ENCODE data around the gene FNIP1. TPM values are rescaled to one million over a fixed set of nuclear protein-coding genes. Genes with fewer than 3 reads are reported as not detected.

The FNIP1 gene
- total and polyA plus RNA-seq, 9 of the 15 experiments (the other 6 are each of a cell fraction or from before 2014, with no cell fraction given): 5.0 to 32.8 (median 18.4) TPM

- DNase-seq (ENCODE audit: extremely low read depth in 1 of 4, low spot score in 3 of 4) (peak in 2 of 4 experiments; percentile 21 to 22), FAIRE-seq (peak; percentile 6), ATAC-seq (peak; percentile 52)
- WGBS (ENCODE audit: insufficient coverage, low coverage, missing lambda C conversion rate): 0% methylated on average over 1 of the region's 1 CpG
- Histone ChIP-seq H3K27ac (ENCODE audit: extremely low read depth, low read depth, low read length) (peak overlapping the region; percentile 64), H4K20me1 (replicated peaks; ENCODE audit: control insufficient read depth, insufficient read depth, low read length) (peaks cover 16% of the 10 kb centered on the region; the same call in 1 of the 2 replicates), H3K79me2 (ENCODE audit: control insufficient read depth, insufficient read depth, low read length) (peaks cover 100% of the 10 kb centered on the region), H3K4me1 (replicated peaks in 1 of 2; ENCODE audit: control insufficient read depth in 2 of 2, insufficient read depth in 2 of 2, low read length in 2 of 2) (peaks cover 16 to 51% of the 10 kb centered on the region in 2 experiments), H3K27me3 (ENCODE audit: control insufficient read depth in 2 of 2, insufficient read depth in 2 of 2, low read length in 2 of 2) (no peaks in the 10 kb centered on the region), H2AFZ (ENCODE audit: low read depth, low read length) (no peak overlapping the region), H3K9me1 (ENCODE audit: control insufficient read depth, insufficient read depth, low read length) (no peaks in the 10 kb centered on the region), H3K36me3 (ENCODE audit: control insufficient read depth, insufficient read depth, low read length) (peaks cover 5% of the 10 kb centered on the region; the same call in 2 of the 3 replicates), H3K9ac (ENCODE audit: insufficient read depth in 1 of 2, low read depth in 2 of 2, low read length in 2 of 2) (peak overlapping the region in 1 of 2 experiments; percentile 14; a peak in 1 of 4 replicates), H3K4me3 (no peak overlapping the region), H3K4me2 (ENCODE audit: insufficient read depth, low read length) (peak overlapping the region; percentile 37), H3K9me3 (replicated peaks; ENCODE audit: control insufficient read depth, insufficient read depth, low read depth, low read length) (no peaks in the 10 kb centered on the region)
- TF ChIP-seq LEF1 (IDR thresholded peaks at IDR 0.05) (peak; percentile 23; the same call in 1 of the 2 replicates), REST (IDR thresholded peaks at IDR 0.05; ENCODE audit: borderline replicate concordance) (no peak), REST (CRISPR knock-in tag; IDR thresholded peaks at IDR 0.05; ENCODE audit: low read depth) (no peak), NBN (IDR thresholded peaks at IDR 0.05; ENCODE audit: low read depth) (0 out of 2 replicates have a peak, but pooled peaks have one; percentile 27), HMBOX1 (IDR thresholded peaks at IDR 0.05) (peak; percentile 57; the same call in 1 of the 2 replicates), ZKSCAN1 (IDR thresholded peaks at IDR 0.05; ENCODE audit: low read depth, low read length) (no peak), CEBPZ (IDR thresholded peaks at IDR 0.05; ENCODE audit: borderline replicate concordance, low read depth, low read length) (no peak), PKNOX1 (IDR thresholded peaks at IDR 0.05) (peak; percentile 52), ZNF274 (IDR thresholded peaks at IDR 0.05; ENCODE audit: borderline replicate concordance, low read depth, low read length) (no peak)
- CTCF ChIA-PET (ENCODE audit: low intra/inter-chr PET ratio): no interaction called here
- POLR2A ChIA-PET: interaction anchor here (0.6 to 1.6 kb wide), 2 partner anchors 41 to 1709 kb away, joined by 3 to 5 read pairs; no protein-coding TSS in a partner anchor
- no TSS peak for BruUV-seq (replicated peaks)
- in situ Hi-C loops (cut with MboI): no loop called here
- intact Hi-C loops (cut with micrococcal nuclease): no loop called here
These were observed 39.9 kb downstream of the FNIP1 start for GRCh38 chr5:131756942-131757341.

Measured in K562 (cell line).